Measurements from ENCODE around the gene AP3M1.
"Not testable (repeated sequence)": the region's sequence is repeated elsewhere in the genome, so short reads cannot be mapped to it uniquely, and the experiment has no call there.

The AP3M1 gene, protein sequence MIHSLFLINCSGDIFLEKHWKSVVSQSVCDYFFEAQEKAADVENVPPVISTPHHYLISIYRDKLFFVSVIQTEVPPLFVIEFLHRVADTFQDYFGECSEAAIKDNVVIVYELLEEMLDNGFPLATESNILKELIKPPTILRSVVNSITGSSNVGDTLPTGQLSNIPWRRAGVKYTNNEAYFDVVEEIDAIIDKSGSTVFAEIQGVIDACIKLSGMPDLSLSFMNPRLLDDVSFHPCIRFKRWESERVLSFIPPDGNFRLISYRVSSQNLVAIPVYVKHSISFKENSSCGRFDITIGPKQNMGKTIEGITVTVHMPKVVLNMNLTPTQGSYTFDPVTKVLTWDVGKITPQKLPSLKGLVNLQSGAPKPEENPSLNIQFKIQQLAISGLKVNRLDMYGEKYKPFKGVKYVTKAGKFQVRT

DNA sequence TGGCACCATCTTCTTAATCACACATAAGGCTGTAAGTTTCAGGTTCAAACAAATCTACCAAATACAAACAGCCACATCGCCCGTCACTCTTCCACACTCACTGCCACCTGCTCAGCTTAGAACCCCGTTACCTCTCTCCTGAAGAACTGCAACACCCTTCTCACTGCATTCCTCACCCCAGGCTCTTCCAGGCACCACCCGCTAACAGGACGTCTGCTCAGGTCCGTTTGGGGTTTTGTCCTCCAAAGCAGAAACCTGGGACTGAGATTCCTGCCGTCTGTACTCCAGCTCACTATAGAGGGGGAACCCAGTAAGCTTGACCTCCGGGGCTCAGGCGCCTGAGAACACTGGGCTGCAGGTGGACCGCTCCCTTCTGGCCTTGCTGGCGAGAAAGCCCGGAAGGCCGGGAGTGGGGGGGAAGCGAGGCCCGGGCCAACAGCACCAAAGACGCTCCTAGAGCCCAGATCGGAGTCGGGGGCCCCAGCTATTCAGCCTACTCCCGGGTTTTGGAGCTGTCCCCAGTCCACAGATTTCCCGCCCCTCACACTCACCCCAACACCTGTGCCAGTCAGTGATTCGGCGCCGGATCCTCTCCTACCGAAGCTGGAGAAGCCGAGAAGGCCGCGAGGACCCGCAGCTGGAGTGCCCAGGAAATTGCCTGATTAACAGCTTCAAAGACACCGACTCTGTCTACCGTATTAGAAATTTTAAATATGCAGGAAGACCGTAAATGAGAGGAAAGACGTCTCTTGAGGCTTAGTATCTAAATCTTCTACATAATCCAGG lies at the start of gene AP3M1:
Gene AP3M1 (minus strand): TSS at position 625 of the 786 bp plus-strand sequence. CDS start 12,449 bp downstream, outside the sequence.
- DNase-seq (peak; percentile 80), ATAC-seq (peak; percentile 56)

GRCh38 chr10:74199315-74199714 lies 48.7 kb upstream of the AP3M1 start:
- ATAC-seq, result no peak
- no peak for DNase-seq

GRCh38 chr10:74194999-74195398 lies 44.4 kb upstream of the AP3M1 start:
- DNase-seq (no peak), ATAC-seq (no peak)

DNA sequence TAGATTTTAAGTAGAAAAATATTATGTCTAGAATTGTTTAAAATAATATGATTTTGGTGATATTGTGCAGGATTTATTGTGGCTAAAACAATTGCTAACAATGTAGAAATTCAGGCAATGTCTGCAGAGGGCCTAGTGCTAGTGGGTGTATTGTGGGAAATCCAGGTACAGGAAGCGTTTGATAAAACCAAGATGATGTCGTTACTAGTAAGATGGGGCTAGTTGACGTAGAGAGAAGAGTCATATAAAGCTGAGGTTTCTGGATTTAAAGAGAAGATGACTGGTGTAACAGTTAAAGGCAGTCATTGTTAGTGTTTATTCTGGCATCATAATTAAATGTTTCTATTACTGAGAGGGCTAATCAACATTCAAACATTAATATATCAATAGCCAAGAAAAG lies 43.9 kb upstream of the AP3M1 start:
- ATAC-seq, result peak; percentile 85
- DNase-seq, result no peak

GRCh38 chr10:74190494-74190893 lies 39.9 kb upstream of the AP3M1 start:
- DNase-seq (no peak), ATAC-seq (no peak)

DNA sequence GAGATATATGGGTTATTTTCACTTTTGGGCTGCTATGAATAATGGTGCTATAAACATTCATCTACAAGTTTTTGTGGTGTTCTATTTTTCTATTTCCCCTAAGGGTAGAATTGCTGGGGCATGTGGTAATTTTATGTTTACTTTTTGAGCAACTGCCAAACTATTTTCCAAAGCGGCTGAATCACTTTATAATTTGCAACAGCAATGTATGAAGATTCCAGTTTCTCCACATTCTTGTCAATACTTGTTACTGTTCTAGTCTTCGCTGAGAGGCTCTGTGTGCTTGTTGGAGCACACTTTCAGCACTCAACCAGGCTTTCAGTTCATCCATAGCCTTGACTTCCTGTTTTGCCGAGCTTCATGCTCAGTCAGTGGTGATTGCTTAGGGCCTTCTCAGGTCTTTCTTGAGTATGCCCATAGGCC lies 39.4 kb upstream of the AP3M1 start:
- no peak for DNase-seq
- no peak for ATAC-seq

DNA sequence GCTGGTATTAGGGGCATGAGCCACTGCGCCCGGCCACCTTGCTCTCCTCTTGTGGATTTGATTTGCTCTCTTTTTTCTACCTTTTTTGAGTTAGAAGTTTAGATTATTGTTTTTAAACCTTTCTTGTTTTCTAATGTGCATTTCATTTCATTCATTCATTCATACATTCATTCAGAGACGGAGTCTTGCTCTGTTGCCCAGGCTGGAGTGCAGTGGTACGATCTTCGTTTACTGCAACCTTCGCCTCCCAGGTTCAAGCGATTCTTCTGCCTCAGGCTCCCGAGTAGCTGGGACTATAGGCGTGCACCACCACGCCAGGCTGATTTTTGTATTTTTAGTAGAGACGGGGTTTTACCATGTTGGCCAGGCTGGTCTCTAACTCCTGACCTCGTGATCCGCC lies 38.0 kb upstream of the AP3M1 start:
- DNase-seq, result not testable (repeated sequence)

DNA sequence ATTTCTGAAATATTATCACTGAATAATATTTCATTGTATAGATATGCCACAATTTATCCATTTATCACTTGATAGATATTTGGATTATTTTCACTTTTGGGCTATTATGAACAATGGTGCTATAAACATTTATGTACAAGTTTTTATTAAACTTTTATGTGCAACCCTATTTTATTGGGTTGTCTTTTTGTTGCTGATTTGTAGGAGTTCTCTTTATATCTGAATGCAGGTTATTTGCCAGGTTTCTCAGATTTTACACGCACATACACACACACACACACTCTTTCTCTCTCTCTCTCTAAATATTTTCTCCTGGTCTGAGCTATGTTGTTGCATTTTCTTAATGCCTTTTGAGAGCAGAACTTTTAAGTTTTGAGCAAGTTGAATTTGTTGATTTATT lies 36.6 kb upstream of the AP3M1 start:
- ATAC-seq (no peak), DNase-seq (no peak)

More for the DNA sequence above, 38.0 kb upstream of the AP3M1 start:
- ATAC-seq, result not testable (repeated sequence)

DNA sequence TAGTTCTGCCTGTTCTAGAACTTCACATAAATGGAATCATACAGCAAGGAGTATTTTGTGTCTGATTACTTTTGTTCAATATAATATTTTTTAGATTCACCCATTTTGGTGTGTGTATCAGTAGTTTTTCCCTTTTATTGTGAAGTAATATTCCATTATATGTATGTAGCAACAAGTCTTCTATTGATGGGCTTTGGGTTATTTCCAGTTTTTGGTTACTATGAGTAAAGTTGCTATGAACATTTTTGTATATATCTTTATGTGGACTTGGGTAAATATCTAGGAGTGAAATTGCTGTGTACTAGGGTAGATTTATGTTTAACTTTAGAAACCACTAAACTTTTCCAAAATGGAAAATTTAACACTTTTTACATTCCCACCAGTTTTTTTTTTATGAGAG lies 36.0 kb upstream of the AP3M1 start:
- ATAC-seq (no peak), DNase-seq (no peak)

- DNase-seq, result no peak
- ATAC-seq, result no peak
Measured at GRCh38 chr10:74179111-74179710, 28.6 kb upstream of the AP3M1 start.

DNA sequence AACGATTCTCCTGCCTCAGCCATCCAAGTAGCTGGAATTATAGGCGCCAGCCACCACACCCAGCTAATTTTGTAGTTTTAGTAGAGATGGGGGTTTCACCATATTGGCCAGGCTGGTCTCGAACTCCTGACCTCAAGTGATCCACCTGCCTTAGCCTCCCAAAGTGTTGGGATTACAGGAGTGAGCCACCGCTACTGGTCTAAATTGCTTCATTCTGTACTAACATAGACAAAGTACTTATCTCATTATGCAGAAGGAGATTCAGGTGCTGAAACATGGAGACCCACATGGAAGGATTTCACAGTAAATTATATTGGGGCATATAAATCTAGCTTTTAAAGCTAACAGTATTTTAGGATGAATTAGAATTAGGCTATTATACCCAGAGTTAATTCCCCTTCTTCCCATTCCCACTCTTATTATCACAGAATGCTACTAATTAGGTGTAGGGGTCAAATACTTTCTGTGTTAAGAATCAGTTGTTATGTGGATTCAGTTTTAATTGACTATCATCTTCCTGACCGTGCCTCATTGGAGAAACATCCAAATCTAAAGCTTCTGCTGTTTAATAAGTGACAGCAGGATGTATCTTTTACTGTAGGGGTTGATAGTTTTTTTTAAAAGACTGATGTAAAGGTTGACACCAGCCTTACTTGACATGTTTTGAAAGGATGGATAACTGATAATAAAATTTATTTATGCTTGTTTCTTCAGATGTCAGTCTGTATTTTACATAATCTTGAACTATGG lies 27.6 kb upstream of the AP3M1 start:
- ATAC-seq (no peak), DNase-seq (no peak)

DNA sequence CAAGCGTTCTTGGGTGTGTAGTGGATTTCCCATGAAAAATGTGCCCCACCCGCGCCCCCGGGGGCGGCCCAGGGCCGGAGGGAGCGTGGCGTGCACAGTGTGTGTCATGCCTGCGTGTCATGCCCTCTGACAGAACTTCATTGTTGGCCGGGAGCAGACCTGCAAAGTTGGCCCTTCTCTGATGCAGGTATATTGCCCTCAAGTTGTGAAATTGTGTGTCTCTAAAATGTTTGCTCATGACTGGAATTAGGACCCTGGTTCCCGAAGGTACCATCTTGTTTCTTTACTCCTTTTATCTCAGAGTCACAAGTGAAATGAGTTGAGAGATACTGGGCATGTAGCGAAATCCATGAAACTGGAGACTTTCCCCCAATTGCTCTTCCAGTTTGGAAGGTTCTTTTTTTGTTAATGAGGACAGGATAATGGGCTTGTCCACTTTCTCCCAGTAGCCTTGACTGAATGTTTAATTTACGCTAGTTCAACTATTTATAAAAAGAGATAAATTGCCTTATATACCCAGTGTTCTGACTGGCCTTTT lies 26.6 kb upstream of the AP3M1 start:
- ATAC-seq (peak; percentile 20), DNase-seq (peak; percentile 61)

- peak; percentile 98 for ATAC-seq
- DNase-seq, result peak; percentile 95
Measured at GRCh38 chr10:74176380-74177139, 25.9 kb upstream of the AP3M1 start.

GRCh38 chr10:74175510-74176379 lies 25.1 kb upstream of the AP3M1 start:
- no peak for ATAC-seq
- no peak for DNase-seq

- DNase-seq (no peak), ATAC-seq (no peak)
Measured at GRCh38 chr10:74174521-74174920, 23.9 kb upstream of the AP3M1 start.

DNA sequence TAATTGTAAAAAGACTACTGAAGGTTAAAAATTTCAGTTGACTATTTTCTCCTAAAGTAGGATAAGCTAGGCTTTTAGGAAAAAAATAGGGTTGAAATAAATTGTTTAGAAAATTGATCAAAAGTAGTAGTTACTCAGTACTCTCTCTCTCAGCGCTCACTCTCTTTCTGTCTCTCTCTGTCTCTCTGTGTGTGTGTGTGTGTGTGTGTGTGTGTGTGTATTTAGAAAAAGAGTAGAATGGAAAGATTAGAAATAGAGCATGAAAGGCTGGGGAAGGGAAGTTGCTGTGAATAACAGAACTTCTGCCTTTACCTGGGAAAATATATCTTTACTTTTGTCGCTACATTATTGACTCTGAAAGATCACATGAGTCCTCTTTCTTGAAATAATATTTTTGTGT lies 21.0 kb upstream of the AP3M1 start:
- ATAC-seq (no peak), DNase-seq (no peak)

- ATAC-seq, result no peak
Measured at GRCh38 chr10:74167443-74167842, 16.8 kb upstream of the AP3M1 start.

GRCh38 chr10:74165530-74165901 lies 14.9 kb upstream of the AP3M1 start:
- no peak for ATAC-seq
- no peak for DNase-seq

More at GRCh38 chr10:74167443-74167842, 16.8 kb upstream of the AP3M1 start:
- DNase-seq, result no peak

DNA sequence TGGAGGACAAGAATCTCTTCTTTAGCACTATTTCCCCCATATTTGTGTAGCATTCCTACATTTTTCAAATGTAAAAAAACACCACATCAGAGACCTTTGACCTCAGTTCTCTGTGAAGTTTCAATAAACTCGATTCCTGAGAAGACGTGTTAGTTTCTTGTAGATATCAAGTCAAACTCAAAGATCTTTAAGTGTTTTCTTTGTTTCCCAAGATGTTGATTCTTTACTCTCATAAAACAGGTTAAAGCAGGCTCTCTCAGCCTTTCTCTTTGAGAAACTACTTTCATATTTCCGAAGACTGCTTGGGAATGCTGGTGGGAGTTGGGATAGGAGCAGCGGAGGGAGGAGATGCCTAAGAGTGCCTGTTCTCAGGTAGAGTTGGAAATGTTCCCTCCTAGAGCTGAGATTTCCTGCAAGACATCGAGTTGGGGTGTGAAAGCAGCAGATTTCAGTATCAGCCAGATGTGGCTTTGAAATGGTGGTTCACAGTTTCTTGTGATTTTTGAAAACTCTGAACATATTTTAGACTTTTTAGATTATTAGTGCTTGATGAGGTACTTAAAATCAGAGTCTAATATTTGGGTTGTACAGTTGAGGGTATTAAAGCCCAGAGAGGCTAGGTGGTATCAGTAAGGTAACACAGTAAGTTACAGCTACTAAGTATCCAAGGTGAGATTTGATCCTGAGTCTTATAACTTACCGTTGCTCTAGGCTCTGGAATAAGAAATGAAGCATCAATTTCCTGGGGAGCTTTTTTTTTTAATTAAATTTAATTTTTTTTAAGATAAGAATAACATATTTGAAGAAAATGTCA lies 14.3 kb upstream of the AP3M1 start:
- DNase-seq (no peak), ATAC-seq (no peak)

Measured in stimulated activated naive CD8-positive, alpha-beta T cell treated with anti-CD3 and anti-CD28 coated beads, Interleukin-15, Interleukin-2, amounts not matched to agents 100 U/mL and 50 U/mL, for 24 hours (primary cell).